HEK293 (cell line): ENCODE results near the gene KDM5C.

Experiments
- CTCF ChIP-seq: fragments of 450-650 bp; formaldehyde crosslinking; IDR thresholded peaks from 2 replicates; pipeline ENCODE4 v1.5.1; 2016; ENCODE audit warnings: missing biosample characterization, missing genetic modification characterization
- PATZ1 ChIP-seq: fragments of 450-650 bp; formaldehyde crosslinking; IDR thresholded peaks from 2 replicates; pipeline ENCODE4 v1.5.1; 2016; ENCODE audit warnings: missing biosample characterization, missing genetic modification characterization
- ZNF302 ChIP-seq: fragments of 450-650 bp; formaldehyde crosslinking; IDR thresholded peaks from 2 replicates; pipeline ENCODE4 v1.5.1; 2016; ENCODE audit warnings: missing biosample characterization, missing genetic modification characterization, low read depth

DNA sequence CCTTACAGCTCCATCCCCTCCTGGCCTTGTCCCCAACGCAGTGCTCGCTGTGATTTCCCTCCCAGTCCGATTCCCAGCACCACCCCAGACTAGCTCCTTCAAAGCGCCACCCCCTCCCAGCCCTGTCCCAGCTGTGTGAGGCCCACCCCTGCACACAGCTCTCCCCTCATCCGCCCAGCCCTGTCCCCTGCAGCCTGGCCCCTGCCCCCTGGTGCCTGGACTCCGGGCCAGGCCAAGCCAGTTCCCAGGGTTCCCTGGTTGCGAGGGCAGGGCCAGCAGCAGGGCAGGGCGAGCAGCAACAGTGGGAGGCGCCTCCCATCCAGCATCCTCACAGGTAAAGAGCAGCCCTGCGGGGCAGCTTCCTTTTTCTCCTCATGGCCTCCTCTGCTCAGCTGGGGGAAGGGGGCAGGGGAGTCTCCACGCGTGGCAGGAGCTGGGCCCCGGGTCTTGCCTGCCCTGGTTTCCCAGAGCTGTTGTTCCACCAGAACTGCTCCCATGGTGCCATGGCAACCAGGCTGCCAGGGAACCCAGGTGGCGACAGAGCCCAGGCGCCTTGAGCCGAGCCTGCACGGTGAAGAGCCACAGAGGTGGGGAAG is 31.5 kb upstream of the KDM5C start:
- TF ChIP-seq ZNF302 (tag by site-specific recombination): no peak
- no peak for TF ChIP-seq CTCF
- TF ChIP-seq PATZ1 (tag by site-specific recombination): no peak
